ENCODE data around the gene ADGRG6.

DNA sequence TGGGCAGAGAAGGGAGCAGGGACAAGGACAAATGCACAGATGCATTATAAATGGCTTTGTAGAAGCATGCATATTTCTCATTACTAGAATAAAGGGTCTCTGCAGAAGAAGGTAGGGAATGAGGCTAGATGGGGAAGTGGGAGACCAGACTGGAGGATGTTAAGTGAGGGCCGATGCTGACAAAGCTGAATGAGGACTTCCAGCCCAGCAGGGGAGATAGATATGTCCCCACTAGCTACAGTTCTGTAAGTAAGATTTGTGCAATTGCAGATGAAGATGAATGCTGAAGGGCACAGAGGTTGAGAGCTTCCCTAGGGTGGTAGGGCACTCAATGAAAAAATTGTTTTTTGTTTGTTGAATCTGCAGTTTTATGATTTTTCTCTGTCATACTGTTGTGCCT, 16.9 kb downstream of the ADGRG6 start:
- TF ChIP-seq, protein P1, sequence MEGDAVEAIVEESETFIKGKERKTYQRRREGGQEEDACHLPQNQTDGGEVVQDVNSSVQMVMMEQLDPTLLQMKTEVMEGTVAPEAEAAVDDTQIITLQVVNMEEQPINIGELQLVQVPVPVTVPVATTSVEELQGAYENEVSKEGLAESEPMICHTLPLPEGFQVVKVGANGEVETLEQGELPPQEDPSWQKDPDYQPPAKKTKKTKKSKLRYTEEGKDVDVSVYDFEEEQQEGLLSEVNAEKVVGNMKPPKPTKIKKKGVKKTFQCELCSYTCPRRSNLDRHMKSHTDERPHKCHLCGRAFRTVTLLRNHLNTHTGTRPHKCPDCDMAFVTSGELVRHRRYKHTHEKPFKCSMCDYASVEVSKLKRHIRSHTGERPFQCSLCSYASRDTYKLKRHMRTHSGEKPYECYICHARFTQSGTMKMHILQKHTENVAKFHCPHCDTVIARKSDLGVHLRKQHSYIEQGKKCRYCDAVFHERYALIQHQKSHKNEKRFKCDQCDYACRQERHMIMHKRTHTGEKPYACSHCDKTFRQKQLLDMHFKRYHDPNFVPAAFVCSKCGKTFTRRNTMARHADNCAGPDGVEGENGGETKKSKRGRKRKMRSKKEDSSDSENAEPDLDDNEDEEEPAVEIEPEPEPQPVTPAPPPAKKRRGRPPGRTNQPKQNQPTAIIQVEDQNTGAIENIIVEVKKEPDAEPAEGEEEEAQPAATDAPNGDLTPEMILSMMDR (conservative IDR thresholded peaks at IDR 0.05 in 1 of 2, IDR thresholded peaks at IDR 0.05 in 1 of 2; ENCODE audit: extremely low read depth in 1 of 2, insufficient read depth in 1 of 2, low read depth in 1 of 2, low read length in 2 of 2) = no peak
- no peak for TF ChIP-seq EZH2 (IDR thresholded peaks at IDR 0.05; ENCODE audit: borderline replicate concordance, low read length)
